Epithelial cell of esophagus (primary cell): ENCODE measurements around the gene GPSM3.

Source experiments
- DNase-seq: peaks from one replicate; pipeline ENCODE4 v3.0.0; 2010; ENCODE audit warnings: low read depth
- H3K4me3 ChIP-seq: 2 replicates; pipeline ENCODE4 v1.5.1; 2011; ENCODE audit warnings: mild to moderate bottlenecking, low read length, control low read depth
- CTCF ChIP-seq: IDR thresholded peaks from 2 replicates; pipeline ENCODE4 v1.5.1; 2011; ENCODE audit warnings: low read depth, mild to moderate bottlenecking, low read length, control low read depth, inconsistent platforms; ENCODE audit not compliant: insufficient read depth; ENCODE audit errors: missing control alignments

GPSM3 gene

DNA sequence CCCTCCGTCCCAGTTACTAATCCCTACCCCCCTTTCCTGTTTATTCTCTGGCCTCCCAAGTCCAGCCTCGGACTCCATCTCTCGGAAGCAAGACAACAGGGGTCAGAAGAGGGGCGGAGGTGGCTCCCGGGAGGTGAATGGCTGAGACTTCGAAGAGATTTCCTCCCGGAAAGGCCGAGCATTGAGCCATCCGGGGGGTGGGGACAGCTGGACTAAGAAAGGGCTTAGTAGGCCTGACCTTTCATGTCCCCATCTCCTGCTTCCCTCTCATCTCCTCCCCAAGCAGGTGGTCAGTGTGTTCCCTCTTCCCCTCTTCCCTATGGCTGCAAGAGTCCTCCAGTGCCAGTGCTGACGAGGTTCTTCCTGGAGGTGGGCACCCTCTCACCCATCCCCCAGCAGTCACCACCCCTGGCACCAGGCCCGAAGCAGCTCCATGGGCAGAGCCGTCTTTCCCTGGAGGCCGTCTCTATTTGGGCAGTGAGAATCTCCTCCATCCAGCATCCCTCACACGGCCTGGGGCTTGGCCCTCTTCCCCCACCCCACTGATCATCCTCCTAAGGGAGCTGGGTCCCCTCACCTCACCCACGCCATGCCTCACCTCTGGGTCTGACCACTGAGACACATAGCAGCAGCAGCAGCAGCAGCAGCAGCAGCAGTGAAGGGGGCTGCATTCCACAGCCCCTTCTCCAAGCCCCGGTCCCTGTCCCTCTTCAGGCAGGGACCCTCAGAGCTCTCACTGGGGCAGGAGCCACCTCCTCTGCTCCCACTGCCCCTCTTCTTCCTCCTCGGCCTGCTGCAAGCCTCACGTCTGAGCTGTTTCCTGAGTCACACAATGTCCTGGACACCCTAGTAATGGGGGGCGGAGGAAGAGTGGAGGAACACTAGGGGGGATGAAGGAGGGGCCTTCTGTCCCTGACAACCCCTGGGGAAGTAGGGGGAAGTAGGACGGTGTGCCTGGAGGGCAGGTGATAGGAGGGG, 31.1 kb upstream of the GPSM3 start, which contains the start of gene NOTCH4:
Gene NOTCH4 (minus strand): TSS at position 810 of the 978 bp plus-strand sequence. CDS start 139 bp downstream, at position 671.
- no peak for TF ChIP-seq CTCF
- no peak within 1 kb of the TSS for H3K4me3 ChIP-seq
- no peak for DNase-seq

DNA sequence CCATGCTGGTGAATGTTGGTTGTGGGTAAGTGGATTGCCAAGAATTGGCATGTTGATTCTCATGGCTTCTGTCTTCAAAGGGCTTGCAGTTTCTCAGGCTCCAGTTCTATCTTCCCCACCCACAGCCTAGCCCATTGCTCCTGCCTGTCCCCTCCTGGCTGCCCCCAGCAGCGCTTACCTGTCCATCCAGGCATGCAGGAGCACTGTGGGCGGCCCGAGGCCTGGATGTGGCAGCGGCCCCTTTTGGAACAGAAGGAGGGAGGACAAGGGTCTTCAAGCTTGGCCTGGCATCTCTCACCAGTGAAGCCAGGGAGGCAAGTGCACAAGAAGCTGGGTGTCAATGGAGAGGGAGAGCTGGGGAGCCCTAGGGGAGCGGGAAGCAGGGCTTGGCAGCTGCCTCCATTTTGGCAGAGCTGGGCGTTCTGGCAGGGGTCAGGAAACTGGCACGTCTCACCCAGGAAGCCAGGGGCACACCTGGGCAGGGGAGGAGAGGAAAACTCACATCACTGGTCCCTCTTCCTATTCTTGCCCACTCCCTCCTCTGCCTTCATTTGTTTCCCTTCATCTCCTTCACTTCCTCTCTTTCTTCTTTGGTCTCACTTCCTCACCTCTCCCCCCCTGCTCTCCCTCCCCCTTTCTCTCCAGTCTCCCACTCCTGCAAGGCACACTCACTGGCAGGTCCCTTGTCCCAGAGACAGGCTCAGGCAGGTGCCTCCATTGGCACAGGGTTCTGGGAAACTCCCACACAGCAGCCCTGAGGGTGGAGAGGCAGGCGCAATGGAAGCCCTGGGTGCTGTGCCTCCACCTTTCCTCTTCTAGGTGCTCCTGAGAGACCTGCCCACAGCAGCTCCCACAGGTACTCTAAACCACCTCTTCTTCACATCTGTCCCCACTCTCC, 30.1 kb upstream of the GPSM3 start:
- no peak for TF ChIP-seq CTCF
- DNase-seq, result peak; percentile 24
- H3K4me3 ChIP-seq, result no peak overlapping the region

- no peak overlapping the region for H3K4me3 ChIP-seq
- DNase-seq, result no peak
- TF ChIP-seq CTCF, result no peak
These were observed 27.6 kb upstream of the GPSM3 start for GRCh38 chr6:32220021-32220420.

- TF ChIP-seq CTCF, result no peak
- no peak for DNase-seq
- H3K4me3 ChIP-seq, result no peak overlapping the region
These were observed 25.7 kb upstream of the GPSM3 start for GRCh38 chr6:32218167-32218566.

DNA sequence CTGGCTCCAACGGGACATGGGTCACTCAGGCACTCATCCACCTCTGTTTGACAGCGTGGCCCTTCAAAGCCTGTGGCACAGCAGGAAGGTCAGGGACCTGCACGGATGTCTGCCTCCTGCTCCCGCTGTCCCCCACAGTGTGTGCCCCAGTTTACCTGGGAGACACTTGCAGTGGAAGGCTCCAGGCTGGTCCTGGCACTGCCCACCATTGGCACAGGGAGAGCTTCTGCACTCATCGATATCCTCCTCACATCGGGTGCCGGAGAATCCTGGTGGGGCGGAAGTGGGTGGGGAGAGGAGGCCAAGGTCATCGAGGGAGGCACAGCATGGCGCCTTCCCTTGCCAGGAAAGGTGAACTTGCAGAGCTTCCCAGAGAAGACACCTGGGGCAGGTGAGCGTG, 24.6 kb upstream of the GPSM3 start:
- no peak for TF ChIP-seq CTCF
- no peak for DNase-seq
- H3K4me3 ChIP-seq, result no peak overlapping the region

DNA sequence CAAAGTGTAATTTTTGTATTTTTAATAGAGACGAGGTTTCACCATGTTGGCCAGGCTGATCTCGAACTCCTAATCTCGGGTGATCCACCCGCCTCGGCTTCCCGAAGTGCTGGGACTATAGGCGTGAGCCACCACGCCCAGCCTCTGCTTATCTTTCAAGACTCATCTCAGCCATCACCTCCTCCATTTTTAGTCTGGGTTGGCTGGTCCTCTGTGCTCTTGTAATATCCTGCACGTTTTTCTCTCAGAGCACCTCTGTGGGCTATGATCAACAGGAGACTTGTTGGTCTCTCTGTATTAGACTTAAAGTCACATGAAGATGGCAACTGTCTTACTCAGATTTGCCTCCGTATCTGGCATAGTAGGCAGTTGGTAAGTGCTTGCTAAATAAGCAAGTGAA, 23.8 kb upstream of the GPSM3 start:
- no peak overlapping the region for H3K4me3 ChIP-seq
- DNase-seq, result no peak
- no peak for TF ChIP-seq CTCF
